Fibroblast of villous mesenchyme (primary cell): ENCODE measurements around the gene CATSPERD. TPM values are rescaled to one million over a fixed set of nuclear protein-coding genes. Genes with fewer than 3 reads are reported as not detected.

Experiments used
- DNase-seq: peaks from one replicate; pipeline ENCODE4 v3.0.0-alpha.2; 2010; ENCODE audit warnings: low read depth
- H3K4me3 ChIP-seq: 2 replicates; pipeline ENCODE4 v1.5.1; 2011; ENCODE audit warnings: low read depth, mild to moderate bottlenecking, low read length
- CTCF ChIP-seq: IDR thresholded peaks from 2 replicates; pipeline ENCODE4 v1.5.1; 2012; ENCODE audit warnings: low read depth, mild to moderate bottlenecking, low read length; ENCODE audit not compliant: insufficient read depth
- total RNA-seq: library from RNA; depleted of rRNA; stranded (reverse); fragments of >200 nt; gene quantifications from 2 replicates; pipeline ENCODE4 v1.2.3, GENCODE V29; 2012

CATSPERD gene
- total RNA-seq, 1 donor = not detected

GRCh38 chr19:5804516-5805461 lies 84.4 kb downstream of the CATSPERD start, which contains the start of gene NRTN:
TSS of gene NRTN (plus strand) at chr19:5805067. CDS start at chr19:5824166, 19,099 bp downstream.
- TF ChIP-seq CTCF = no peak
- peak within 1 kb of the TSS; percentile 41 for H3K4me3 ChIP-seq
- DNase-seq = no peak

GRCh38 chr19:5805462-5806132 lies 85.2 kb downstream of the CATSPERD start:
- peak overlapping the region; percentile 32 for H3K4me3 ChIP-seq
- TF ChIP-seq CTCF = peak; percentile 76

GRCh38 chr19:5806133-5806489 lies 85.7 kb downstream of the CATSPERD start:
- no peak overlapping the region for H3K4me3 ChIP-seq
- DNase-seq = no peak
- no peak for TF ChIP-seq CTCF

More at GRCh38 chr19:5805462-5806132, 85.2 kb downstream of the CATSPERD start:
- peak; percentile 56 for DNase-seq

GRCh38 chr19:5806905-5807304 lies 86.5 kb downstream of the CATSPERD start:
- H3K4me3 ChIP-seq = no peak overlapping the region
- no peak for TF ChIP-seq CTCF
- no peak for DNase-seq

- DNase-seq = no peak
- H3K4me3 ChIP-seq = no peak overlapping the region
- no peak for TF ChIP-seq CTCF
Observed at GRCh38 chr19:5808120-5808816, 87.8 kb downstream of the CATSPERD start.

- no peak overlapping the region for H3K4me3 ChIP-seq
- no peak for DNase-seq
- TF ChIP-seq CTCF = no peak
Observed at GRCh38 chr19:5809053-5809452, 88.6 kb downstream of the CATSPERD start.
